WTC11 (cell line): ENCODE results near the gene ZNF230.

Experiments used
- TEAD4 ChIP-seq: sonication (generic); formaldehyde crosslinking; IDR thresholded peaks from 2 replicates; pipeline ENCODE4 v1.8.0; 2022; ENCODE audit warnings: mild to moderate bottlenecking, missing genetic modification reagents
- TF ChIP-seq, protein P1 (sequence below): fragments of 200-600 bp; IDR thresholded peaks from 2 replicates; pipeline ENCODE4 v1.8.0; 2022; ENCODE audit warnings: antibody characterized with exemption
- TF ChIP-seq, protein P2 (sequence below): sonication (generic); formaldehyde crosslinking; IDR thresholded peaks from 2 replicates; pipeline ENCODE4 v1.8.0; 2022; ENCODE audit warnings: missing genetic modification reagents
- TF ChIP-seq, protein P3 (sequence below): fragments of 250-450 bp; sonication (Bioruptor Pico); IDR thresholded peaks from 2 replicates; pipeline ENCODE4 v1.9.0; 2021; ENCODE audit warnings: moderate library complexity, mild to moderate bottlenecking, inconsistent platforms, borderline replicate concordance

DNA sequence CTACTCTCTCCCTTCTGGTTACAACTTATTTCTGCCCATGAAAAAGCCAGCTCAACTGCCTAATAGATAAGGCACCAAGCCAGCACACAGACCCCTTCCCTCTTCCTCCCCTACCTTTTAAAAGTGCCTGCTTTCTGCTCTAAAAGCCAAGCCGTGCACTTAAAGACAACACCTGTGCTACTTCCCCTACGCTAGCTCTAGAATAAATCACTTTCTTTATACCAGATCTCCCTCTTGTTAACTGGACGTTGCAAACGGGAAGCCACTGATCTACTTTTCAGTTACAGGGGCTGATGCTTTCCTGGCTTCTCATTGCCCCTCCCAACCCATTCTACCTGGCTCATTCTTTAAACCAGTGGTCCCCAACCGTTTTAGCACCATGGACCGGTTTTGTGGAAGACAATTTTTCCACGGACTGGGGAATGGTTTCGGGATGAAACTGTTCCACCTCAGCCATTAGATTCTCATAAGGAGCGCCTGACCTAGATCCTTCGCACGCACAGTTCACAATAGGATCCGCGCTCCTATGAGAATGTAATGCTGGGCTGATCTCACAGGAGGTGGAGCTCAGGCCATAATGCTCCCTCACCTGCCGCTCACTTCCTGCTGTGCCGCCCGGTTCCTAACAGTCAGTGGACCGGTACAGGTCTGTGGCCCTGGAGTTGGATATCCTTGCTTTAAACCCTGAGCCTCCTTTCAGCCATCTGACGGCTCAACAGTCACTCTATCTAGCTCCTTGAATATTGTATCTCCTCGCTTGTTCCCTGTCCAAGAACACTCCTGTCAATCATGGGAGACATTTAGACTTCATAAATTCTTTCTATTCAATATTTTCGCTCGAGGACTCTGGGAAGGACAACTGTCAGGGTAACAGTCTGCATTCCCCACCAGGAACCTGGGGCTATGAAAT is 48.2 kb downstream of the ZNF230 start:
- TF ChIP-seq, protein P1, sequence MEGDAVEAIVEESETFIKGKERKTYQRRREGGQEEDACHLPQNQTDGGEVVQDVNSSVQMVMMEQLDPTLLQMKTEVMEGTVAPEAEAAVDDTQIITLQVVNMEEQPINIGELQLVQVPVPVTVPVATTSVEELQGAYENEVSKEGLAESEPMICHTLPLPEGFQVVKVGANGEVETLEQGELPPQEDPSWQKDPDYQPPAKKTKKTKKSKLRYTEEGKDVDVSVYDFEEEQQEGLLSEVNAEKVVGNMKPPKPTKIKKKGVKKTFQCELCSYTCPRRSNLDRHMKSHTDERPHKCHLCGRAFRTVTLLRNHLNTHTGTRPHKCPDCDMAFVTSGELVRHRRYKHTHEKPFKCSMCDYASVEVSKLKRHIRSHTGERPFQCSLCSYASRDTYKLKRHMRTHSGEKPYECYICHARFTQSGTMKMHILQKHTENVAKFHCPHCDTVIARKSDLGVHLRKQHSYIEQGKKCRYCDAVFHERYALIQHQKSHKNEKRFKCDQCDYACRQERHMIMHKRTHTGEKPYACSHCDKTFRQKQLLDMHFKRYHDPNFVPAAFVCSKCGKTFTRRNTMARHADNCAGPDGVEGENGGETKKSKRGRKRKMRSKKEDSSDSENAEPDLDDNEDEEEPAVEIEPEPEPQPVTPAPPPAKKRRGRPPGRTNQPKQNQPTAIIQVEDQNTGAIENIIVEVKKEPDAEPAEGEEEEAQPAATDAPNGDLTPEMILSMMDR: no peak
- TF ChIP-seq, protein P2, sequence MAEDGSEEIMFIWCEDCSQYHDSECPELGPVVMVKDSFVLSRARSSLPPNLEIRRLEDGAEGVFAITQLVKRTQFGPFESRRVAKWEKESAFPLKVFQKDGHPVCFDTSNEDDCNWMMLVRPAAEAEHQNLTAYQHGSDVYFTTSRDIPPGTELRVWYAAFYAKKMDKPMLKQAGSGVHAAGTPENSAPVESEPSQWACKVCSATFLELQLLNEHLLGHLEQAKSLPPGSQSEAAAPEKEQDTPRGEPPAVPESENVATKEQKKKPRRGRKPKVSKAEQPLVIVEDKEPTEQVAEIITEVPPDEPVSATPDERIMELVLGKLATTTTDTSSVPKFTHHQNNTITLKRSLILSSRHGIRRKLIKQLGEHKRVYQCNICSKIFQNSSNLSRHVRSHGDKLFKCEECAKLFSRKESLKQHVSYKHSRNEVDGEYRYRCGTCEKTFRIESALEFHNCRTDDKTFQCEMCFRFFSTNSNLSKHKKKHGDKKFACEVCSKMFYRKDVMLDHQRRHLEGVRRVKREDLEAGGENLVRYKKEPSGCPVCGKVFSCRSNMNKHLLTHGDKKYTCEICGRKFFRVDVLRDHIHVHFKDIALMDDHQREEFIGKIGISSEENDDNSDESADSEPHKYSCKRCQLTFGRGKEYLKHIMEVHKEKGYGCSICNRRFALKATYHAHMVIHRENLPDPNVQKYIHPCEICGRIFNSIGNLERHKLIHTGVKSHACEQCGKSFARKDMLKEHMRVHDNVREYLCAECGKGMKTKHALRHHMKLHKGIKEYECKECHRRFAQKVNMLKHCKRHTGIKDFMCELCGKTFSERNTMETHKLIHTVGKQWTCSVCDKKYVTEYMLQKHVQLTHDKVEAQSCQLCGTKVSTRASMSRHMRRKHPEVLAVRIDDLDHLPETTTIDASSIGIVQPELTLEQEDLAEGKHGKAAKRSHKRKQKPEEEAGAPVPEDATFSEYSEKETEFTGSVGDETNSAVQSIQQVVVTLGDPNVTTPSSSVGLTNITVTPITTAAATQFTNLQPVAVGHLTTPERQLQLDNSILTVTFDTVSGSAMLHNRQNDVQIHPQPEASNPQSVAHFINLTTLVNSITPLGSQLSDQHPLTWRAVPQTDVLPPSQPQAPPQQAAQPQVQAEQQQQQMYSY: no peak
- no peak for TF ChIP-seq TEAD4
- TF ChIP-seq, protein P3, sequence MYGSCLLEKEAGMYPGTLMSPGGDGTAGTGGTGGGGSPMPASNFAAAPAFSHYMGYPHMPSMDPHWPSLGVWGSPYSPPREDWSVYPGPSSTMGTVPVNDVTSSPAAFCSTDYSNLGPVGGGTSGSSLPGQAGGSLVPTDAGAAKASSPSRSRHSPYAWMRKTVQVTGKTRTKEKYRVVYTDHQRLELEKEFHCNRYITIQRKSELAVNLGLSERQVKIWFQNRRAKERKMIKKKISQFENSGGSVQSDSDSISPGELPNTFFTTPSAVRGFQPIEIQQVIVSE (CRISPR knock-in tag): no peak
